Measurements from ENCODE around the gene BFSP2. TPM values are rescaled to one million over a fixed set of nuclear protein-coding genes. Genes with fewer than 3 reads are reported as not detected.

Gene BFSP2
- total and polyA plus RNA-seq, 2 experiments from 2014 or later: not detected

DNA sequence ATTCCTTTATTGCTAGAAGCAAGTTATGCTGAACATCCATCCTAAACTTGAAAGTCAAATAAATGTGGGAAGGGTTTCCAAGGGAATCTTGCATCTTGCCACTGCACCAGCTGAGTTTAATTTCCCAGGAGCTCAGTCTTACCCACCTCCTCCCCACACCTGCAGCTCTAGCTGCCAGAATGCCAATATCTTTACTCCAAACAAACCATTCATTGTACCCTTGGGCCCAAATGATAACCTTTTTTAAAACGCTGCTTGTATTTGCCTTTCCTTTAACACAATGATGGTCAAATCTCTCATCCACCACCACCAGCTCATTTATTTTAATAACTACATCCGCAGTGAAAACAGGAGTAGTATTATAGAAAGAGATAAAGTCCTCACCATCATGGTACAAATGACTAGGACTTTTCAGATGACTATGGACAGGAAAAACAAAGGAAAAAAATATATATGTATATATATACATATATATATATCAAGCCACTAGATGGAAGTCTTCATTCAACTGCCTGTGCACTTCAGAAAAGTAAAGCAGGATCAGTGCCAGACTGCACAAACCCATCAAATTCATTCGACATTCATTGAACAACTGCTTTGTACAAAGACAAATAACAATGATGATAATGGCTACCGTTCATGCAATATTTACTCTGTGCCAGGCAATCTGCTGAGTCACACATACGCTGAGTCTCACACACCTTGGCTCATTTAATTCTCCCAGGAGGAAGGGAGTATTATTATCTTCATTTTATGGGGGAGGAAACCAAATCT lies 44.0 kb downstream of the BFSP2 start:
- in situ Hi-C loops (cut with MboI): no loop called here
- no peaks in the 10 kb centered on the region for H3K9me2 ChIP-seq (ENCODE audit: insufficient read depth)

DNA sequence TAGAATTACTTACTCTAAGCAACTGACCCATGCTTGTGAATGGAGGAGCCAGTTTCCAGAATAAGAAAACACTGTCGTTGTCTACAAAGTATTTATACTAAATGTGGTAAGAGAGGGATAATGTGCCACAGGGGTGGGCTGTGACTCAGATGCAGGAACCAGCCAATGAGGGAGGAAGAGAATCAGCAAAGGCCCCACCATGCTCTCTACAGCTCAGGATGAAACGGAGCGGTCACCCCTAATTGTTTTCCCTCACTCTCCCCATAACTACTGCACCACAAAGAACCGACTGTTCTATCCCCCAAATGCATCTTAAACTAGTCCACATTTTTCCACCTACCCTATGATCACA lies 44.5 kb downstream of the BFSP2 start:
- Histone ChIP-seq H3K4me1 (ENCODE audit: insufficient read depth) (no peaks in the 10 kb centered on the region), H3K27ac (no peak overlapping the region), H3K36me3 (ENCODE audit: low read depth) (no peaks in the 10 kb centered on the region), H3K79me2 (ENCODE audit: insufficient read depth) (no peaks in the 10 kb centered on the region), H2AFZ (no peak overlapping the region), H3K9me2 (ENCODE audit: insufficient read depth) (no peaks in the 10 kb centered on the region), H3K9ac (no peak overlapping the region), H3K9me3 (ENCODE audit: low read depth) (no peaks in the 10 kb centered on the region), H3K4me3 (no peak overlapping the region), H4K20me1 (ENCODE audit: insufficient read depth) (no peaks in the 10 kb centered on the region), H3K4me2 (ENCODE audit: unreplicated experiment) (no peak overlapping the region), H3F3A (ENCODE audit: insufficient read depth) (no peaks in the 10 kb centered on the region), H3K27me3 (replicated peaks; ENCODE audit: insufficient read depth) (no peaks in the 10 kb centered on the region)
- WGBS, 2 experiments (ENCODE audit: low coverage in 1 of 2, low lambda C conversion rate in 2 of 2, missing lambda C conversion rate in 2 of 2): 65 to 68% methylated on average over 4 of the region's 4 CpGs
- in situ Hi-C loops (cut with MboI): no loop called here
- TF ChIP-seq EZH2phosphoT487 (IDR thresholded peaks at IDR 0.05; ENCODE audit: insufficient read depth, low read depth) (no peak), EZH2 (IDR thresholded peaks at IDR 0.05; ENCODE audit: insufficient read depth, poor library complexity, severe bottlenecking) (no peak)
- DNase-seq: no peak

More for the DNA sequence above, 44.0 kb downstream of the BFSP2 start:
- no peaks in the 10 kb centered on the region for H4K20me1 ChIP-seq (ENCODE audit: insufficient read depth)
- TF ChIP-seq EZH2phosphoT487 (IDR thresholded peaks at IDR 0.05; ENCODE audit: insufficient read depth, low read depth): no peak
- TF ChIP-seq EZH2 (IDR thresholded peaks at IDR 0.05; ENCODE audit: insufficient read depth, poor library complexity, severe bottlenecking): no peak
- no peaks in the 10 kb centered on the region for H3K9me3 ChIP-seq (ENCODE audit: low read depth)
- H3K4me2 ChIP-seq (ENCODE audit: unreplicated experiment): no peak overlapping the region
- no peaks in the 10 kb centered on the region for H3K79me2 ChIP-seq (ENCODE audit: insufficient read depth)
- no peaks in the 10 kb centered on the region for H3K27me3 ChIP-seq (replicated peaks; ENCODE audit: insufficient read depth)
- no peak overlapping the region for H3K27ac ChIP-seq
- peak; percentile 58 for DNase-seq
- 44 to 46% methylated on average over 5 of the region's 5 CpGs for WGBS, 2 experiments (ENCODE audit: low coverage in 1 of 2, low lambda C conversion rate in 2 of 2, missing lambda C conversion rate in 2 of 2)
- no peaks in the 10 kb centered on the region for H3K4me1 ChIP-seq (ENCODE audit: insufficient read depth)
- no peaks in the 10 kb centered on the region for H3K36me3 ChIP-seq (ENCODE audit: low read depth)
- H3K4me3 ChIP-seq: no peak overlapping the region
- no peak overlapping the region for H3K9ac ChIP-seq
- H3F3A ChIP-seq (ENCODE audit: insufficient read depth): no peaks in the 10 kb centered on the region
- no peak overlapping the region for H2AFZ ChIP-seq

DNA sequence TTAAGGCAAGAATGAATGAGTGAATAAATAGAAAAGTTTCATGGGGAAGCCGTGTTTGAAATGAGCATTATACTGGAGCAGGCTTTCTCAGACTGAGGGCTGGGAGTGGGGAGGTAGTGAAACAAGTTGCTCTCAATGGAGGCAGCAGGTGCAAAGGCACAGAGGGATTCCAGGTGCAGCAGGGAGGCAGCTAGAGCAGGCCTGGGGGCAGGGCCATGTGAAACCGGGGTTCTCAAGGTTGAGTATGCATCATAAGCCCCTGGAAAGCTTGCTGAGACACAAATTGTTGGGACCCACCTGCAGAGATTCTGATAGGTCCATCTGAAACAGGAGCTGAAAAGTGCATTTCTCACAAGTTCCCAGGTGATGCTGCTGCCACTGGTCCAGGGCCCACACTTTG lies 45.3 kb downstream of the BFSP2 start:
- H3K9me2 ChIP-seq (ENCODE audit: insufficient read depth): no peaks in the 10 kb centered on the region
- H3K27me3 ChIP-seq (replicated peaks; ENCODE audit: insufficient read depth): no peaks in the 10 kb centered on the region
- H3K36me3 ChIP-seq (ENCODE audit: low read depth): no peaks in the 10 kb centered on the region
- in situ Hi-C loops (cut with MboI): no loop called here
- no peaks in the 10 kb centered on the region for H3F3A ChIP-seq (ENCODE audit: insufficient read depth)
- H3K4me2 ChIP-seq (ENCODE audit: unreplicated experiment): no peak overlapping the region
- DNase-seq: no peak
- H3K27ac ChIP-seq: no peak overlapping the region
- TF ChIP-seq EZH2 (IDR thresholded peaks at IDR 0.05; ENCODE audit: insufficient read depth, poor library complexity, severe bottlenecking) (no peak), EZH2phosphoT487 (IDR thresholded peaks at IDR 0.05; ENCODE audit: insufficient read depth, low read depth) (no peak)
- WGBS, 2 experiments (ENCODE audit: low coverage in 1 of 2, low lambda C conversion rate in 2 of 2, missing lambda C conversion rate in 2 of 2): 32 to 45% methylated on average over 2 of the region's 2 CpGs
- no peak overlapping the region for H2AFZ ChIP-seq
- H3K4me3 ChIP-seq: no peak overlapping the region
- H4K20me1 ChIP-seq (ENCODE audit: insufficient read depth): no peaks in the 10 kb centered on the region
- H3K9ac ChIP-seq: no peak overlapping the region
- H3K79me2 ChIP-seq (ENCODE audit: insufficient read depth): no peaks in the 10 kb centered on the region
- no peaks in the 10 kb centered on the region for H3K9me3 ChIP-seq (ENCODE audit: low read depth)
- H3K4me1 ChIP-seq (ENCODE audit: insufficient read depth): no peaks in the 10 kb centered on the region

DNA sequence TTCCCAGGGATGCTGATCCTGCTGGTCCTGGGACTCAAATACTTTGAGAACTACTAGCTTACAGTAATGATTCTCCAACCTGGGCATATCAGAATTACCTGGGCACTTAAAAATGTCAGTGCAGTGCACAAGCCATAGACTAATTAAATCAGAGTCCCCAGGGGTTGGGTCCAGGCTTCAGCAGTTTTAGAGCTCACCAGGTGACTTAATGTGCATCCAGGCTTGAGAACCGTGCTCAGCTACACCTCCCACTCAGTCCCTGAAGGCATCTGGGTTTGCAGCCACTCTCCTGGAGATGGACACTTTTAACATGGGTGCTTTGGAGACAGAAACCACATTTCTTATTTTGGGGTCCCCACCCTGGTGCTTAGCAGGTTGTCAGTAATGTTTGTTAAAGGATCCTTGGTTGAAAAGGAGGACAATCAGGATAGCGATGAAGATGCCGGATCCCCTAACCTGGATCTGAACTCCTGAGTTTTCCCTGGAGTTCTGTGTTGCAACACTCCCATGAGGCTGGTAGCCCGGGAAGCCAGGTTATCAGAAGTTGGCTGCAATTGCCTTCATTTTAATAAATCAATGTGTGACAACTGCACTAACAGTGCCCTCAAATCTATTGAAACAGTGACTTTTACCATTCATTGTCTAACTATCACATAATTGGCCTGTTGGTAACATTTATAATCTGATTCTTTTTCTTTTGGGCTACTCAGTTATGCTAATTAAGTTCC lies 48.1 kb downstream of the BFSP2 start:
- TF ChIP-seq EZH2phosphoT487 (IDR thresholded peaks at IDR 0.05; ENCODE audit: insufficient read depth, low read depth) (no peak), EZH2 (IDR thresholded peaks at IDR 0.05; ENCODE audit: insufficient read depth, poor library complexity, severe bottlenecking) (no peak)
- no peaks in the 10 kb centered on the region for H4K20me1 ChIP-seq (ENCODE audit: insufficient read depth)
- H3K9me2 ChIP-seq (ENCODE audit: insufficient read depth): no peaks in the 10 kb centered on the region
- in situ Hi-C loops (cut with MboI): no loop called here
- no peaks in the 10 kb centered on the region for H3K9me3 ChIP-seq (ENCODE audit: low read depth)
- 71 to 77% methylated on average over 4 of the region's 4 CpGs for WGBS, 2 experiments (ENCODE audit: low coverage in 1 of 2, low lambda C conversion rate in 2 of 2, missing lambda C conversion rate in 2 of 2)
- H3K27ac ChIP-seq: no peak overlapping the region
- no peaks in the 10 kb centered on the region for H3K36me3 ChIP-seq (ENCODE audit: low read depth)
- DNase-seq: no peak
- no peaks in the 10 kb centered on the region for H3K79me2 ChIP-seq (ENCODE audit: insufficient read depth)
- peaks cover 4% of the 10 kb centered on the region for H3K4me1 ChIP-seq (ENCODE audit: insufficient read depth)
- no peak overlapping the region for H2AFZ ChIP-seq
- no peak overlapping the region for H3K9ac ChIP-seq
- no peak overlapping the region for H3K4me2 ChIP-seq (ENCODE audit: unreplicated experiment)
- no peaks in the 10 kb centered on the region for H3F3A ChIP-seq (ENCODE audit: insufficient read depth)
- H3K4me3 ChIP-seq: no peak overlapping the region
- H3K27me3 ChIP-seq (replicated peaks; ENCODE audit: insufficient read depth): no peaks in the 10 kb centered on the region; the same call in 1 of the 2 replicates

All from GM23248 (cell line).